Adipocyte (in vitro differentiated cells): Measurements from ENCODE around the gene SRRM1.

ENCODE experiments used
- DNase-seq: peaks from one replicate; pipeline ENCODE4 v3.0.0-alpha.2; 2015; ENCODE audit warnings: low read depth
- H3K27me3 ChIP-seq: replicated peaks from 2 replicates; pipeline ENCODE4 v1.7.0; 2013; ENCODE audit warnings: mild to moderate bottlenecking, low read length, moderate library complexity; ENCODE audit not compliant: control insufficient read depth, insufficient read depth
- H3K36me3 ChIP-seq: 2 replicates; pipeline ENCODE4 v1.7.0; 2013; ENCODE audit warnings: low read length, mild to moderate bottlenecking, moderate library complexity; ENCODE audit not compliant: control insufficient read depth, insufficient read depth, severe bottlenecking
- H3K4me1 ChIP-seq: 2 replicates; pipeline ENCODE4 v1.7.0; 2013; ENCODE audit warnings: mild to moderate bottlenecking, low read length, moderate library complexity; ENCODE audit not compliant: control insufficient read depth, insufficient read depth
- H3K4me3 ChIP-seq: 2 replicates; pipeline ENCODE4 v1.7.0; 2013; ENCODE audit warnings: mild to moderate bottlenecking, low read length, moderate library complexity
- H3K9ac ChIP-seq: 2 replicates; pipeline ENCODE4 v1.7.0; 2013; ENCODE audit warnings: mild to moderate bottlenecking, low read length, moderate library complexity
- H3K9me3 ChIP-seq: 2 replicates; pipeline ENCODE4 v1.7.0; 2013; ENCODE audit warnings: mild to moderate bottlenecking, low read length, moderate library complexity; ENCODE audit not compliant: control insufficient read depth

SRRM1 gene

DNA sequence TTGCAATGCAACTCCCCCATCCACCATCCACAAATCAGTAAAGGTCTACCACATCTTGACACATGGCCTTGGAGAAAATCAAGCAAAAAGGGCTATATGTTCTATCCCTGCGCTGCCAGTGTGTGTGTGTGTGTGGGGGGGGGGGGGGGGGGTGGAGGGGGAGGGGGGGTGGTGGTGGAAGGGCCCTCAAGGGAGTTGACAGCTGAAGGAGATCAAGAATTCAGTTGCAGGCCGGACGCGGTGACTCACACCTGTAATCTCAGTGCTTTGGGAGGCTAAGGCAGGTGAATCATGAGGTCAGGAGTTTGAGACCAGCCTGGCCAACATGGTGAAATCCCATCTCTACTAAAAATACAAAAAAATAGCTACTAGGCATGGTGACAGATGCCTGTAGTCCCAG, 64.6 kb downstream of the SRRM1 start:
- Histone ChIP-seq H3K9me3 (no peaks in the 10 kb centered on the region), H3K4me3 (no peak overlapping the region), H3K27me3 (no peaks in the 10 kb centered on the region), H3K36me3 (no peaks in the 10 kb centered on the region), H3K9ac (no peak overlapping the region), H3K4me1 (peaks cover 15% of the 10 kb centered on the region)
- no peak for DNase-seq

- Histone ChIP-seq H3K9ac (no peak overlapping the region), H3K4me1 (peaks cover 23% of the 10 kb centered on the region), H3K36me3 (no peaks in the 10 kb centered on the region), H3K4me3 (no peak overlapping the region), H3K27me3 (no peaks in the 10 kb centered on the region), H3K9me3 (no peaks in the 10 kb centered on the region)
- no peak for DNase-seq
These were observed 65.8 kb downstream of the SRRM1 start for GRCh38 chr1:24708938-24709337.

GRCh38 chr1:24709791-24710441, 66.8 kb downstream of the SRRM1 start:
- Histone ChIP-seq H3K4me3 (no peak overlapping the region), H3K9me3 (no peaks in the 10 kb centered on the region), H3K4me1 (peaks cover 21% of the 10 kb centered on the region), H3K36me3 (no peaks in the 10 kb centered on the region), H3K27me3 (no peaks in the 10 kb centered on the region), H3K9ac (no peak overlapping the region)
- DNase-seq = no peak

- Histone ChIP-seq H3K4me1 (peaks cover 11% of the 10 kb centered on the region), H3K9ac (no peak overlapping the region), H3K36me3 (no peaks in the 10 kb centered on the region), H3K4me3 (no peak overlapping the region), H3K27me3 (no peaks in the 10 kb centered on the region), H3K9me3 (no peaks in the 10 kb centered on the region)
- DNase-seq = no peak
These were observed 68.2 kb downstream of the SRRM1 start for GRCh38 chr1:24711329-24711728.

- no peak for DNase-seq
- H3K9me3 ChIP-seq = no peaks in the 10 kb centered on the region
- H3K36me3 ChIP-seq = no peaks in the 10 kb centered on the region
- H3K4me1 ChIP-seq = peaks cover 11% of the 10 kb centered on the region
- no peak overlapping the region for H3K4me3 ChIP-seq
- no peaks in the 10 kb centered on the region for H3K27me3 ChIP-seq
- no peak overlapping the region for H3K9ac ChIP-seq
These were observed 70.1 kb downstream of the SRRM1 start for GRCh38 chr1:24713176-24713575.

DNA sequence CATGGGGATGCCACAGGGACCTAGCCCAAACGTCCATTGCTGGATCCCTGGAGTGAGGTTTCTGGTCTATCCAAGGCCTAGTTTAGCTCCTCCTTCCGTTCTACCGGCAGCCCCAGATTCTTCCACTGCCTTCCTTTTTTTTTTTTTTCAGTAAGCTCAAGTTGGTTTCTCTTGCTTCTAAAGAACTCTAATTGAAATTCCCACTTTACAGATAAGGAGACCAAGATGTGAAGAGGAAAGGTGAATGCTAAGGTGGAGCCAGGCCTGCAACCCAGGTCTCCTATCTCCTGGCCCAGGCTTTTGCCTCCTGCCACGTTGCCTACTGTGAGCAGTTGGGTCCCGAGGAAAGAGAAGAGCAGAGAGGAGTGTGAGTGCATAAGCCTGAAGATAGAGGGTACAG, 70.6 kb downstream of the SRRM1 start:
- Histone ChIP-seq H3K27me3 (no peaks in the 10 kb centered on the region), H3K36me3 (no peaks in the 10 kb centered on the region), H3K4me1 (peaks cover 15% of the 10 kb centered on the region), H3K4me3 (no peak overlapping the region), H3K9ac (no peak overlapping the region), H3K9me3 (no peaks in the 10 kb centered on the region)
- DNase-seq = no peak

DNA sequence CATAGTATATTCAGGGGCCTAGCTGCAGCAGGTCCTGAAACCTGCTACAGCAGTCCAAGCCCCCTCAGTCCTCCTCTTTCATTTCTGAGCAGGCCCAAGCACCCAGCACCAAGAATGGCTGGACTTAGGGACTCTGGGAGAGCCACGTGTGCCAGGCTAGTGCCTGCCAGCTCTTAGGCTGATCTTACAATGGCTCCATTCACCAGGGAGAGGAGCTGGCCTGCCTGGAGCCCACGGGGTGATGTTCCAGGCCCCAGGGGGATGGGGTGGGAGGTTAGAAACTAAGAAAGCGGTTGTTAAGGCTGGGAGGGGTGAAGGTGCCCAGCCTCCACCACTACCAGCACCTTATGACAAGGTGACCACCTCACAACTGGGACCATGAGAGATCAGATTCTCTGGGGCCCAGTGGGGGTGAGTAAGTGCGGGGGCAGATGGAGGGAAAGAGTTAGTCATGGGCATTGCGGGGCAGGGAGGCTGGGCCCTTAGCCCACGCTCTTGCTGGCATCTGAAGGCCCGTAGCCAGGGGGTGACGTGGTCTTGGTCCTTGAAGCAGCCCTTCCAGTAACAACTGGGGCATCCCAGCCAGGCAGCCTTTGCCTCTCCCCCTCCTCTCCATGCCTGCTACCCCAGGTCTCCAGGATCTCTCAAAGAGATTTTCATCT, 71.9 kb downstream of the SRRM1 start:
- H3K4me1 ChIP-seq = peaks cover 22% of the 10 kb centered on the region
- no peaks in the 10 kb centered on the region for H3K9me3 ChIP-seq
- H3K27me3 ChIP-seq = no peaks in the 10 kb centered on the region
- no peak overlapping the region for H3K4me3 ChIP-seq
- no peaks in the 10 kb centered on the region for H3K36me3 ChIP-seq
- no peak overlapping the region for H3K9ac ChIP-seq
- DNase-seq = peak; percentile 48

DNA sequence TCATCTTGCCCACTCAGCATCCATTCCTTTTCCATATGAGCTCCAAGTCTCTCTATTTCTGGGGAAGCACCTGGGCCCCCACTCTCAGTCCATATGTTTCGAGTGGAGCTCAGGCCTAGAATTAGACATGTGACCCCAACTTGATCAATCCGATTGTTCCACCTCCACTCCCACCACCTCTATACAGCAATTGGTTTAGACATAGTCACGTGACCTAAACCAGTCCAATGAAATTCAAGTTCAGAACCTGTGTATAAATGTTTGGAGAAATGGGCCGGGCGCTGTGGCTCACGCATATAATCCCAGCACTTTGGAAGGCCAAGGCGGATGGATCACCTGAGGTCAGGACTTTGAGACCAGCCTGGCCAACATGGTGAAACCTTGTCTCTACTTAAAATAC, 72.6 kb downstream of the SRRM1 start:
- no peaks in the 10 kb centered on the region for H3K36me3 ChIP-seq
- H3K9me3 ChIP-seq = no peaks in the 10 kb centered on the region
- peaks cover 26% of the 10 kb centered on the region for H3K4me1 ChIP-seq
- no peak for DNase-seq
- H3K4me3 ChIP-seq = no peak overlapping the region
- no peaks in the 10 kb centered on the region for H3K27me3 ChIP-seq
- no peak overlapping the region for H3K9ac ChIP-seq

GRCh38 chr1:24717887-24718650, 75.0 kb downstream of the SRRM1 start:
- H3K9me3 ChIP-seq = no peaks in the 10 kb centered on the region
- H3K4me3 ChIP-seq = no peak overlapping the region
- DNase-seq = no peak
- no peak overlapping the region for H3K9ac ChIP-seq
- H3K4me1 ChIP-seq = peaks cover 23% of the 10 kb centered on the region
- no peaks in the 10 kb centered on the region for H3K27me3 ChIP-seq
- H3K36me3 ChIP-seq = no peaks in the 10 kb centered on the region

DNA sequence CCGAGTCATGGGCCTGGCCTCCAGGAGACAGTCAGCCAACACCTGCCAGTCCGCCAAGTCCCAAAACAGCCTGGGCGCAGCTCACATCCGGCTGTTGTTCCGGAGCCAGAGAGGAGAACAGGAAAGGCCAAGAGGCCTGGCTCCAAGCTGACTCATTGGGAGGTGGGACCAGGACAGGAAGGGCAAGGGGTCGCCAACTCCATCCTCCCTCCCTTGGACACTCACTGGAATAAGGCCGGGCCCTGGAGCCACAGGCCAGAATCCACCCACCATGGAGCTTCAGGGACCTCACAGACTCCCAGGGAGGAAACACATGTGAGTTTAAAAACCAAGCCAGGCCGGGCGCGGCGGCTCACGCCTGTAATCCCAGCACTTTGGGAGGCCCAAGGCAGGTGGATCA, 77.0 kb downstream of the SRRM1 start:
- peak overlapping the region; percentile 22 for H3K9ac ChIP-seq
- H3K9me3 ChIP-seq = no peaks in the 10 kb centered on the region
- no peaks in the 10 kb centered on the region for H3K36me3 ChIP-seq
- no peak for DNase-seq
- H3K27me3 ChIP-seq = no peaks in the 10 kb centered on the region
- peaks cover 25% of the 10 kb centered on the region for H3K4me1 ChIP-seq
- H3K4me3 ChIP-seq = no peak overlapping the region

GRCh38 chr1:24721533-24721932, 78.4 kb downstream of the SRRM1 start:
- no peaks in the 10 kb centered on the region for H3K27me3 ChIP-seq
- peaks cover 29% of the 10 kb centered on the region for H3K4me1 ChIP-seq
- H3K9me3 ChIP-seq = no peaks in the 10 kb centered on the region
- no peak overlapping the region for H3K9ac ChIP-seq
- H3K36me3 ChIP-seq = no peaks in the 10 kb centered on the region
- H3K4me3 ChIP-seq = no peak overlapping the region
- no peak for DNase-seq
